T-helper 1 cell treated with Interleukin-12 subunit alpha and Interleukin-12 subunit beta and Interleukin-4 antibody, amounts not matched to agents 30 ng/mL and 1 ng/mL, for 36 hours (primary cell): ENCODE measurements around the gene CLEC4G. TPM values are rescaled to one million over a fixed set of nuclear protein-coding genes. Genes with fewer than 3 reads are reported as not detected.

ENCODE experiments used
- intact Hi-C: fragments of 100-400 bp; cut with micrococcal nuclease; formaldehyde crosslinking; loops from one replicate; pipeline ENCODE4 v1.15.1; 2024
- total RNA-seq: library from RNA; stranded (reverse); gene quantifications from 2 replicates; pipeline ENCODE4 v1.2.3, GENCODE V29; 2022

The CLEC4G gene
- total RNA-seq, 1 donor from 2014 or later = not detected

DNA sequence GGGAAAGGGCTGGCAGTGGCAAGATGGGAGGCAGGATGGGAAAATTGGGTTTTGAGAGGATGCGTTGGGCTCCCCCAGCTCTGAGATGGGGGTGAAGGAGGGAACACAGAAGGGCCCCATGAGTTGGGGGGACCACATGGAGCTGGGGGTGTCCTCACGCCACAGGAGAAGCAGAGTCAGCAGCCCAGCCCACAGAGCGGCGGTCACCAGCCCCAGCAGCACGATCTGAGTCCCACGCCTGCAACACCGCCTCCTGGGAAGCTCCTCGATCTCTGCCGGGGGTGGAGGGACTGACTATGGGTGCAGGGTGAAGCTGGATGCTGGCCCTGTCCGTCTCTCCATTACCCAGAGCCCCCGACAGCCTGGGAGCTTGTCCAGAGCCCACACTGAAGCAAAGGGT is 33.3 kb downstream of the CLEC4G start:
- intact Hi-C loops = no loop called here

DNA sequence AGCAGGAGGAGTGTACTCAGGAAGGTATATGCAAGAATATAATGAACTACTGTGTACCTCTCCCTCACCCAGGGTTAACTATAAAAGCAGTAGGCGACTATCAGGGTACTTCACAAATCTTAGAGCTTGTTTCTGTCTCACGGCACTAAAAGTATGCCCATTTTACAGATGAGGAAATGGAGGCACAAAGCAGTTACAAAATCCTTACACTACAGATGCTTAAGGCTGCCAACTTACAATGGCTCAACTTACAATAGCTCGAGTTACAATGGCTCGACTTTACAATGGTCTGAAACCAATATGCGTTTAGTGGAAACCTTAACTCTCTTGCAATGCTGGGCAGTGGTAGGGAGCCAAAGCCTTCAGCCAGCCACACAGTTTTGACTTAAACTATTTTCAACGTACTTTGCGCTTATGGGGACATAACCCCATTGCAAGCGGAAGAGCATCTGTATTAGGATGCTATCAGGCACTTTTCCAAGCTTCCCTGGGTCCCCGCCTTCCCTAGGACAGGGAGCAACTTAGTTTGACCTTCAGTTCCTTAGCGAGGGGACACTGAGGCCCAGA is 34.1 kb downstream of the CLEC4G start:
- intact Hi-C loops = no loop called here

DNA sequence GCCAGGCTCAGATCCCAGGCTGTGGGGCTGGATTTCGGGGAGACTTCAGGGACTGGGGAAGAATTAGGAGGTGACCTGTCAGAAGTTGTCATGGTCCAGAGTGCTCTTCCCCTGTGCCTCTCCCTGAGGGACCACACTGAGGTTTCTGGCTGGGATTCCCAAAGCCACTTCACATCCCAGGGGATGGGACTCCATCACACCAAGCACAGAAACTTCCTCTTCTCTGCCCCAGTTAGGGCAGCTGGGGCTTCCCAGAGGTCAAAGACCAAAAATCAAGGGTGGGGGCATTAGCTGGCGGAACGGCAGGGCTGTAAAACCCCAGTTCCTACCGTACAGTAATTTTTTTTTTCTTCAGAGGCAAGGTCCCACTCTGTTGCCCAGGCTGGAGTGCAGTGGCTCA is 37.4 kb downstream of the CLEC4G start:
- intact Hi-C loops = no loop called here

DNA sequence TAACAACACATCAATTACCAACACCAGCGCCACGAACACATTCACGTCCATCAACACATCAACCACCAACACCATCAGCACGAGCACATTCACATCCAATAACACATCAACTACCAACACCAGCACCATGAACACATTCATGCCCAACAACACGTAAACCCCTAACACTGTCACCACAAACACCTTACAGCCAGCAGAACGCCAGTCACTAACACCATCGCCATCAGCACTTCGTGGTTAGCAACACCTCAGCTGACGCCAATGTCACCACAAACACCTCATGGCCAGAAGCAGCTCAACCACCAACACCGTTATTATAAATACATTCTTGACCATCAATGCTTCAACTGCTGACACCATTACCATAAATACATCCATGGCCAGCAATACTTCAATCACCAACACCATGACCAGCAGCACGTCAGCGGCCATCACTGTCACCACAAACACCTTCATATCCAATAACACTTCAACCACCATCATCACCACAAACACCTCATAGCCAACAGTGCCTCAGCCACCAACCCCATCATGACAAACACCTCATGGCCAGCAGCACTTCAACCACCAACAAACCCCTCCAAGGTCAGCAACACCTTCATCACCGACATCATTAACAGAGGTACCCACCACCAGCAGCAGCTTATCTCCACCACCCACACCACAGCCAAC is 39.4 kb downstream of the CLEC4G start:
- intact Hi-C loops = no loop called here

DNA sequence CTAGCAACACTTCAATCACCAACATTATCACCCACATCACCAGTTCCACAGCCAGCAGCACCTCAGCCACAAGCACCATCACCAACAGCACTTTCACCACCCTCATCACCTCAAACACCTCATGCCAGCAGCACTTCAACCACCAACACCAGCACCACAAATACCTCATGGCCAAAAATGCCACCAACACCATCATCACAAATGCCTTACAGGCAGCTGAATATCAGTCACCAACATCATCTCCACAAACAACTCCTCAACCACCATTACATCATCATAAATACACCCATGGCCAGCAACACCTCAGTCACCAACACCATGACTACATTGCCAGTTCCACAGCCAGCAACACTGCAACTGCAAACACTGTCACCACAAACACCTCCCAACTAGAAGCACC is 40.4 kb downstream of the CLEC4G start:
- intact Hi-C loops = no loop called here

DNA sequence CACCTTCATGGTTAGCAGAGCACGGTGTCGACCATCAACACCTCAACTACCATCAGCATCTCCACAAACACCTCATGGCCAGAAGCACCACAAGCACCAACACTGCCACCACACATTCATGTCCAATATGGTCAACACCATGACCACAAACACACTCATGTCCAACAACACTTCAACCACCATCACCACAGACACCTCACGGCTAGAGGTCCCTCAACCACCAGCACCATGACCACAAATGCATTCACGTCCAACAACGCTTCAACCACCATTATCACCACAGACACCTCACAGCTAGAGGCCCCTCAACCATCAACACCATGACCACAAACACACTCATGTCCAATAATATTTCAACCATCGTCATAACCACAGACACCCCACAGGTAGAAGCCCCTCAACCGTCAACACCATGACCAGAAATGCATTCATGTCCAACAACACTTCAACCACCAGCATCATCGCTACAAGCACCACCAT is 41.1 kb downstream of the CLEC4G start:
- intact Hi-C loops = no loop called here

DNA sequence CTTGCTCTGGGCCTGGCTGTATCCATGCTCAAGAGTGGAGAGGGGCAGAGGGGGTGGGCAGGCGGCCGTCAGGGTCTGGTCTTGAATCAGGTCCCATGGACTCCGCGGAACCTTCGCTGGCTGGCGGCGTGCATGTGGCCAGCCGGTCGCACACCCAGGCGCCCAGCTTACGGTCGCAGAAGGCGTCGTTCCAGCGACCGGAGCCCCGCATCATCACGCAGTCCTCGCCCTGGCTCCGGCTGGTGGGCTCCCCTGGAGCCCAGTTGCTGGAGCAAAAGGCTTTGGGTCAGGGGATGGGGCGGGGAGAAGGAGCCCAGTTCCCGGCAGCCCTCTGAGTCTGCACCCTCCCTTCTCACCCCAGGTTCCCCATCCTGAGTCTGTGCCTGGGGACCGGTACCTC is 42.7 kb downstream of the CLEC4G start:
- intact Hi-C loops = no loop called here

DNA sequence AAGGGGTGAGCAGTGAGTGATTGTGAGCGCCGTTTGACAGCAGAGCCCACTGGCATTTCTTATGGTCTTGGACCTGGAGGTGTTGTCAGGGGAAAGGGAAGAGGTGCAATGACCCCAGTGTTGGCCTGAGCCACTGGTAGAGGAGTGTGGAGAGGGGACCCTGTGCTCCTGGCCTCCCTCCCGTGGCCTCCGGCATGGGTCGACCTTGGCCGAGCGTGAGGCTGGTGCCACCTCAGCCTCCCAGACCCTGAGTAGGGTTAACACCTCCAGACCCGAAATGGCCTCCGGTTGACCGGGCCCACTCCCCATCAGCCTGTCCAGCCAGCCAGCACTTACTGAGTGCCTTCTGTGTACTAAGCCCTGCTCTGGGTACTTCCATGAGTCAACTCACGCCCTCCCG is 44.7 kb downstream of the CLEC4G start:
- intact Hi-C loops = no loop called here

DNA sequence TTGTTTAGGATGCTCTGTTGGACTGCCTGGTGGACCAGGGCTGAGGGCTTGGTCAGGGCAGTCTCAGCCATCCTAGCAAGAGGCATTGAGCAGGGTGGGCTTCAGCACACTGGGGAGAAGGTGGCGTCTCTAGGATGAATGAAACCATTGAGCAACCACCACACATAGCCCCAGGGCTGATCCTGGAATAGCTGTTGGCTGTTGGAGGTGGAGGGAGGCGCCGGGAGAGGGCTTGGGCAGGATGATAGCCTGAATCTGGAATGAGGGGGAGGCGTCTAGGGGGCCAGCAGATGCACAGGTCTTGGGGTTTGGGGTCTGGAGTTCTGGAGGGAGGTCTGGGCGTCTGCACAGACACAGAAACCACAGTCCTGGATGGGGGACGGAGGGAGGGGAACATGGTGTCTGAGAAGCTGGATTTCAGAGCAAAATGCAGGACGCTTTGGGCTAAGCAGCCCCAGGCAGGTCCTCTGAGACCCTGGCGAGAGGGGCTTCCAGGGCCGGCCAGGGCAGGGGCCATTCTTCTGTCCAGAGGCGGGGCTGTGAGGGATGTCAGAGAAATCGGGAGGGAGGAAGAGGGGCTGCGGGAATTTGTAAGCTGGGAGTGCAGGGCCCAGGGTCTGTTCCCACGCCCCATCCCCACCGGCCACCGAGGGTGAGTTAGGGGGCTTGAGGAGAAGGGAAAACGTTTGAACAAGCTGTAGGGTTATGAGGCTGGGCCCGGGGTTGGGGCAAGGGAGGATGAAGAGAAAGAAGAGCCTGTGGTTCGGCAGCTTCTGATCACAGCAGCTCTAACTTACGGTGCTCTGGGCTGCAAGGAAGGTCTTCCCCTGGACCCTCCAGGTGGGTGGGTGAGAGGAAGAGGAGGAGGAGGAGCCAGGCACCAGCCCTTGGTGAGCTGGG is 46.1 kb downstream of the CLEC4G start:
- intact Hi-C loops = no loop called here

DNA sequence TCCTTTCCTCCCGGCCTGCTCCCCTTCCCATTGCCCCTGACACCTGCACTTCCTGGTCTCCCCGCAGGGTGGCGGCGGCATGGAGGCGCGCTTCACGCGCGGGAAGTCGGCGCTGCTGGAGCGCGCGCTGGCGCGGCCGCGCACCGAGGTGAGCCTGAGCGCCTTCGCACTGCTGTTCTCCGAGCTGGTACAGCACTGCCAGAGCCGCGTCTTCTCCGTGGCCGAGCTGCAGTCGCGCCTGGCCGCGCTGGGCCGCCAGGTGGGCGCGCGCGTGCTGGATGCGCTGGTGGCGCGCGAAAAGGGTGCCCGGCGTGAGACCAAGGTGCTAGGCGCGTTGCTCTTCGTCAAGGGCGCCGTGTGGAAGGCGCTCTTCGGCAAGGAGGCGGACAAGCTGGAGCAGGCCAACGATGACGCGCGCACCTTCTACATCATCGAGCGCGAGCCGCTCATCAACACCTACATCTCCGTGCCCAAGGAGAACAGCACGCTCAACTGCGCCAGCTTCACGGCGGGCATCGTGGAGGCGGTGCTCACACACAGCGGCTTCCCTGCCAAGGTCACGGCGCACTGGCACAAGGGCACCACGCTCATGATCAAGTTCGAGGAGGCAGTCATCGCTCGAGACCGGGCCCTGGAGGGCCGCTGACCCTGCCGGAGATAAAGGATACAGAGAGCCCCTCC is 49.6 kb downstream of the CLEC4G start:
- intact Hi-C loops = loop anchor here (5.0 kb wide), 3 partner anchors 240 to 330 kb away; partner anchors contain the start of genes SNAPC2 and TIMM44

DNA sequence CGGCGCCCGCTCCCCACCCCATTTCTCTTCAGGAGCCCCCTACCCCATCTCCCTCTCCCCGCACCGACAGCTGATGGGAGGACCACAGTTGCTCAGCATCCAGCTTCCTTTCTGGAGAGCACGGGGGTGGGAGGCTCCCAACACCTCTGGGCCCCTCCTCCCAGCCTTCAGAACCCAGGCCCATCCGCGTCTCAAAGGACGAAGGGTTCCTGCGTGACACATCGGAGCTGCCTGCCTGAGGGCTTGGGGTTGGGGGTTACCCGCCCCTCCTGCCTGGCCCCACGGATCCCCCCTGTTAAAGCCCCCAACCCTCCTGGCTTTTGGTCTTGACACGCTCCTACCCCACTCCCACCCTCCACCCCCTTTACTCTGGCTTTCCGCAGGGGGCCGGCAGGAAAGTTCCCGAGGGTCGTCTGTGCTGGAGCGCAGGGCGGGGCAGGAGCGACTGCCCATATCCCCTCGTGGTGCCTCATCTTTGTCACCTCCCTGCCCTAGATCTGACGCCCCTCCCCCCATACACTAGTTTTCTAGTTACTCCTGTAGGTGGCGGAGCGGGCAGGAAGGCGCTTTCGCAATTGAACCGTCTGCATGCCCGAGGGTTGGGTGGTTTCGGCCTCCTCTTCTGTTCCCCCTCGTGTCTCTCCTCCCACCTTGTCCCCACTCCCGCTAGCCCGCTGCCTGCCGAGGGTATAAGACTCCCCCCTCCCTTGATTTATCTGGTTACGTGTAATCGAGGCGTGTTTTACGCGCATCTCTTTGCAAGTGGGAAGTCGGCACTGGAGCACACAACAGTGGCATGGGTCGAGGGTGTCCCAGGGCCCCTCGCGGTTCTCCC is 50.4 kb downstream of the CLEC4G start:
- intact Hi-C loops = loop anchor here (1.0 to 5.0 kb wide), 8 partner anchors 25 to 582 kb away; partner anchors contain the start of genes SNAPC2 and TIMM44

DNA sequence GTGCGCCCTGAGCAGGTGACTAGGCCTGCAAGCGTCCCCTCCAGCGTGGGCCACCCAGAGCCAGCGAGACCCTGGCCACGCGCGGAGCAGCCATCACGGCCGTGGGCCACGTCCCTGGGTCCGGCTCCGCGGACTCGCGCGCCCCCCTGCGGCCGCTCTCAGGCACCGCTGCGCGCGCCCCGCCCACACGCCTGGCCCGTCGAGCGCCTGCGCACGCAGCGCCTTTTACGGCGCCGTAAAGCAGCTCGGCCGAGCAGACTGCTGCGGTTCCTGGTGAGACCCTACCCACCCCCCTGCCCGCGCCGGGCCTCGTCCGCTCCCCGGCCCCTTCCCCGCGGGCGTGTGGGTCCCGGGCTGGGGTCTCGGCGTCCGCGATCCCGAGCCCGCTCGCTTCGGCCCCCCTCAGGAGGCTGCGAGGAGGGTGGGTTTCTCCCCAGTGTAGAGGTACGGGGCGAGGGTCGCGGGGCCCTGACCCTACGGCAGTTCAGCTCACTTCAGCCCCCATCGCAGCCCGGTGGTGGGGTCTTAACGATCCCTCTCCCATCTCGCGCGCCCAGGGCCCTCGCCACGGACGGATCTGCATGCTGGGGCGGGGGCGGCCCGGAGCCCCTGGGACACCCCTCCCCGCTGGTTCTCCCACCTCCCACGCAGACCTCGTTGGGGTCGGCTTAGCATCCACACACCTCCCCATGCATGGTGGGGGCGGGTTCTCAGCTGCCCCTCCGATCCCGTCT is 51.1 kb downstream of the CLEC4G start, which contains the start of gene TRAPPC5:
TRAPPC5 (plus strand) TSS at position 228 of the 734 bp plus-strand sequence. CDS start 1,421 bp downstream, outside the sequence.
- intact Hi-C loops = loop anchor here (1.0 to 5.0 kb wide), 12 partner anchors 26 to 581 kb away; partner anchors contain the start of genes PET100, SNAPC2, TIMM44 and XAB2

DNA sequence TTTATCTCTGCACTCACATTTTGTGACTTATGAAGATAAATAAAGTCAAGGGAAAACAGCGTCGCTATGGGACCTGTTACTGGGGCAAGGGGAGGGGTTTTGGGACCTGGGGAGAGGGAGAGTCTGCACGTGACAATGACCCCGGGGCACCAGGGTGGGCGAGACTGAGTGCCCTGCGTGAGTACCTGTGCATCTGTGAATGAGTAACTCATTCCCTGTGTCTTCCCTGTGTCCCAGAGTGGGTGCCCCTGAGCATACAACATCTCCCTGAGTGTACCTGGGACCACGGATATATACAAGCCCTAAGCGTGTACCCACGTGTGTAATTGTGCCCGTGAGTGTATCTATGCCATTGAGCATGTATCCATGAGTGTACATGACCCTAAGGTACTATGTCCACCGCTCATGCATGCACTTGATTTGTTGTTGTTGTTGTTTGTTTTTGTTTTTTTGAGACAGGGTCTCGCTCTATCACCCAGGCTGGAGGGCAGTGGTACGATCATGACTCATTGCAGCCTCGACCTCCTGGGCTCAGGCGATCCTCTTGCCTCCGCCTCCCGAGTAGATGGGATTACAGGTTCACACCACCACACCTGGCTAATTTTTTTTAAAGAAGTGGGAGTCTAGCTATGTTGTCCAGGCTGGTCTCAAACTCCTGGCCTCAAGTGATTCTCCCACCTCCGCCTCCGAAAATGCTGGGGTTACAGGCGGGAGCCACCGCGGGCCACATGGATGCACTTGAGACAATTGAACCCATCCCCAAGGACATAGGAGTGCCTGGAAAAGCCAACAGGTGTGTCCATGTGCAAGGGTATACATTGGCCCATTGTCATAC is 51.9 kb downstream of the CLEC4G start:
- intact Hi-C loops = loop anchor here (1.0 to 5.0 kb wide), 9 partner anchors 22 to 578 kb away; partner anchors contain the start of genes PET100, SNAPC2, TIMM44 and XAB2

DNA sequence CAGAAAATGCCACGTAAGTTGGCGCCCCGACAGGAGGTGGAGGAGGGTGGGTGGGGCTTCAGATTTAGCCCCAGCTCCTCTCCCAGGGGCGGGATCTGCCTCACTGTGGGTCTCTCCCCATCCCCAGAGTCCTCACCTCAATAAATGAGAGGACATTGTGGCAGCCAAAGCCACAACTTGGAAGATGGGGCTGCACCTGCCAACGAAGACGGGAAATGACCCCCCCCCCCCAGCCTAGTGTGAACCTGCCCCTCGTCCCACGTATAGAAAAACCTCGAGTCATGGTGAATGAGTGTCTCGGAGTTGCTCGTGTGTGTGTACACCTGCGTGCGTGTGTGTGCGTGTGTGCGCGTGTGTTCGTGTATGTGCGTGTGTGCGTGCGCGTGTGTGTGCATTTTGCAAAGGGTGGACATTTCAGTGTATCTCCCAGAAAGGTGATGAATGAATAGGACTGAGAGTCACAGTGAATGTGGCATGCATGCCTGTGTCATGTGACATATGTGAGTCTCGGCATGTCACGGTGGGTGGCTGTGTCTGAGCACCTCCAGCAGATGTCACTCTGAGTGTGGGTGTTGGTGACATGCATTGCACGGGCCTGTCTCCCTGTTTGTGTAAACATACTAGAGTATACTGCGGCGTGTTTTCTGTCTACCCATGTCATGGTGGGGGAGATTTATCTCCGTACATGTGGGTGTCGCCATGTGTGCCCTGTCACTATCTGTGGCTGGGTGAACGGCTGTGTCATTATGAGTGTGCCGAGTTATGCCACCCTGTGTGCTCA is 52.7 kb downstream of the CLEC4G start:
- intact Hi-C loops = loop anchor here (1.0 kb wide), 1 partner anchor 21 kb away; no protein-coding TSS in a partner anchor
